ENCODE data around the gene BASP1.

GRCh38 chr5:17261075-17261474 lies 43.6 kb downstream of the BASP1 start:
- TF ChIP-seq CTCF (IDR thresholded peaks at IDR 0.05) = no peak
- no peak for TF ChIP-seq POLR2A (IDR thresholded peaks at IDR 0.05)
